ENCODE results near the gene PPP2R2D. TPM values are rescaled to one million over a fixed set of nuclear protein-coding genes. Genes with fewer than 3 reads are reported as not detected.

The PPP2R2D gene
- total RNA-seq, 4 donors from 2014 or later: 39.2 to 79.0 (median 52.9) TPM

DNA sequence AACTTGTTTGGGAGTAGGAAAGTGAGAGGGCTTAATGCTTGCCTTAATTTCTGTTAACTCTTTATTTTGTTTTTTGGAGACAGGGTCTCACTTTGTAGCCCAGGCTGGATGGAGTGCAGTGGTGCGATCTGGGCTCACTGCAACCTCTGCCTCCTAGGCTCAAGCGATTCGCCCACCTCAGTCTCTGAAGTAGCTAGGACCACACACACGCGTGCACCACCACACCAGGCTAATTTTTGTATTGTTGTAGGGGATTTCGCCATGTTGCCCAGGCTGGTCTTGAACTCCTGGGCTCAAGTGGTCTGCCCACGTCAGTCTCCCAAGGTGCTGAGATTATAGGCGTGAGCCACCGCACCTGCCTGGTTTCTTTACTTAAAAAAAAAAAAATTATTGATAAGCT is 1.9 kb downstream of the PPP2R2D start:
- H3K4me3 ChIP-seq: peak overlapping the region in 1 of 4 donors; percentile 88
- in situ Hi-C loops (cut with MboI; ENCODE audit: low pct_ligation_motif_present in 1 of 4, low pct_unique_long_range_greater_than_20kb in 1 of 4, low sequenced_read_pairs in 3 of 4): no loop called here

DNA sequence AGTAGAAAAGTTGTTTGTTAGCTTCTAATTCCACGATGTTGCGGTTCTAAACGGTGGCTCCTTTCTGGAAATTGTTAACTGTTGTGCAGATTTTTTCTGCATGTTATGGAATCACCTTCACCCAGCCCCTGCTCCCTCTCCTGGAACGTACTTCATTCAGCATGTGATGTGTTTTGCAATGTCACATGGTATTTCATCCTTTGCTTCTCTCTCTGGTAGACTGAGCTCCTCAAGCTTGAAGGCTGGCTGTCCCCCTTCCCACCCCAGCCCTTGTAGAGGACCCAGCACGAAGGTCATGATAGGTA is 4.4 kb downstream of the PPP2R2D start:
- TF ChIP-seq POLR2A (IDR thresholded peaks at IDR 0.05) (no peak), POLR2AphosphoS5 (IDR thresholded peaks at IDR 0.05) (no peak), EP300 (IDR thresholded peaks at IDR 0.05; ENCODE audit: low read depth) (no peak)
- TF ChIP-seq, protein P1, sequence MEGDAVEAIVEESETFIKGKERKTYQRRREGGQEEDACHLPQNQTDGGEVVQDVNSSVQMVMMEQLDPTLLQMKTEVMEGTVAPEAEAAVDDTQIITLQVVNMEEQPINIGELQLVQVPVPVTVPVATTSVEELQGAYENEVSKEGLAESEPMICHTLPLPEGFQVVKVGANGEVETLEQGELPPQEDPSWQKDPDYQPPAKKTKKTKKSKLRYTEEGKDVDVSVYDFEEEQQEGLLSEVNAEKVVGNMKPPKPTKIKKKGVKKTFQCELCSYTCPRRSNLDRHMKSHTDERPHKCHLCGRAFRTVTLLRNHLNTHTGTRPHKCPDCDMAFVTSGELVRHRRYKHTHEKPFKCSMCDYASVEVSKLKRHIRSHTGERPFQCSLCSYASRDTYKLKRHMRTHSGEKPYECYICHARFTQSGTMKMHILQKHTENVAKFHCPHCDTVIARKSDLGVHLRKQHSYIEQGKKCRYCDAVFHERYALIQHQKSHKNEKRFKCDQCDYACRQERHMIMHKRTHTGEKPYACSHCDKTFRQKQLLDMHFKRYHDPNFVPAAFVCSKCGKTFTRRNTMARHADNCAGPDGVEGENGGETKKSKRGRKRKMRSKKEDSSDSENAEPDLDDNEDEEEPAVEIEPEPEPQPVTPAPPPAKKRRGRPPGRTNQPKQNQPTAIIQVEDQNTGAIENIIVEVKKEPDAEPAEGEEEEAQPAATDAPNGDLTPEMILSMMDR (IDR thresholded peaks at IDR 0.05): no peak
- 76 to 88% methylated on average over 4 to 5 of the region's 5 CpGs for WGBS, 2 donors (ENCODE audit: low coverage in 1 of 2)
- no peaks in the 10 kb centered on the region for H3K9me3 ChIP-seq
- in situ Hi-C loops (cut with MboI; ENCODE audit: low pct_ligation_motif_present in 1 of 4, low pct_unique_long_range_greater_than_20kb in 1 of 4, low sequenced_read_pairs in 3 of 4): no loop called here
- DNase-seq: no peak
- H3K4me3 ChIP-seq: no peak overlapping the region
- intact Hi-C loops (cut with DNase I; ENCODE audit: low total_unique reads): no loop called here
- H3K36me3 ChIP-seq: no peaks in the 10 kb centered on the region
- H3K27ac ChIP-seq: no peak overlapping the region
- no peaks in the 10 kb centered on the region for H3K27me3 ChIP-seq
- peaks cover 18 to 75% (median 30%) of the 10 kb centered on the region in 4 donors for H3K4me1 ChIP-seq

More for the DNA sequence above, 1.9 kb downstream of the PPP2R2D start:
- no peak for DNase-seq
- Histone ChIP-seq H3K36me3 (no peaks in the 10 kb centered on the region), H3K4me1 (peaks cover 18 to 62% (median 34%) of the 10 kb centered on the region in 4 donors), H3K27ac (peak overlapping the region in 1 of 4 donors; percentile 99), H3K27me3 (peaks cover 20% of the 10 kb centered on the region), H3K9me3 (no peaks in the 10 kb centered on the region)
- TF ChIP-seq POLR2A (IDR thresholded peaks at IDR 0.05): no peak
- no peak for TF ChIP-seq EP300 (IDR thresholded peaks at IDR 0.05; ENCODE audit: low read depth)
- no peak for TF ChIP-seq POLR2AphosphoS5 (IDR thresholded peaks at IDR 0.05)
- TF ChIP-seq, protein P1 (IDR thresholded peaks at IDR 0.05): no peak
- intact Hi-C loops (cut with DNase I; ENCODE audit: low total_unique reads): no loop called here
- WGBS, 2 donors (ENCODE audit: low coverage in 1 of 2): 90 to 95% methylated on average over 3 to 9 of the region's 9 CpGs

DNA sequence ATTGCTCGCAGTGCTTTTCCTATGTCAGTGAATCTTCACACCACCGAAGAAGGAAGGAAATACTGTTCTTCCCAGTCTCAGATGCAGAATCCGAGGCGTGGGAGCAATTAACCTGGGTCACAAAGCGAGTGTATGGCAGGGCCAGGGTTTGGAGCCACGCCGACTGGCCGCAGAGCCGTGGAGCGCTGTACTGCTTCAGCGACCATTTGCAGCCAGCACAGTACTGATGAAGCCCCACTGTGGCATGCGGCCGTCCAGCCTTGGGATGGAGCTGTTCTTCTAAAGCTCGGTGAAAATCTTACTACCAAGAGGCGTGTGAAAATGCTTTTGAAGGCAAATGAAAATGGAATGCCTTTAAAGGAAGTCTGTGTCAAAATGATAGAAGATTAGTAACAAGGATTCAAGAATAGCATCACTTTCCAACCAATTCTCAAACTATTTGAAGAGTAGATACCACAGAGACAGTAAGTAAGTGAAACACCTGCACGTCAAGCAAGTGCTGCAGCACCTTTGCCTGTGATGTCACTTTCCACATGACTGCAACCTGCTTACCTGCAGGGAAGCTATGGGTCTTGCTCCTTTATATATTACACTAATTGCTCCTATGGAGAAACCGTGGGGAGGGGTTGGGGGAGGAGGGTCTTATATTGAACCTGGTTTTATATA is 4.9 kb downstream of the PPP2R2D start:
- intact Hi-C loops (cut with DNase I; ENCODE audit: low total_unique reads): no loop called here
- in situ Hi-C loops (cut with MboI; ENCODE audit: low pct_ligation_motif_present in 1 of 4, low pct_unique_long_range_greater_than_20kb in 1 of 4, low sequenced_read_pairs in 3 of 4): no loop called here
- WGBS, 2 donors (ENCODE audit: low coverage in 1 of 2): 67 to 87% methylated on average over 2 to 17 of the region's 17 CpGs
- H3K9me3 ChIP-seq: no peaks in the 10 kb centered on the region
- DNase-seq: no peak
- no peak overlapping the region for H3K4me3 ChIP-seq
- no peaks in the 10 kb centered on the region for H3K36me3 ChIP-seq
- no peak overlapping the region for H3K27ac ChIP-seq
- no peak for TF ChIP-seq EP300 (IDR thresholded peaks at IDR 0.05; ENCODE audit: low read depth)
- TF ChIP-seq POLR2AphosphoS5 (IDR thresholded peaks at IDR 0.05): no peak
- TF ChIP-seq POLR2A (IDR thresholded peaks at IDR 0.05): no peak
- TF ChIP-seq, protein P1 (IDR thresholded peaks at IDR 0.05): no peak
- no peaks in the 10 kb centered on the region for H3K27me3 ChIP-seq
- peaks cover 18 to 75% (median 29%) of the 10 kb centered on the region in 4 donors for H3K4me1 ChIP-seq

DNA sequence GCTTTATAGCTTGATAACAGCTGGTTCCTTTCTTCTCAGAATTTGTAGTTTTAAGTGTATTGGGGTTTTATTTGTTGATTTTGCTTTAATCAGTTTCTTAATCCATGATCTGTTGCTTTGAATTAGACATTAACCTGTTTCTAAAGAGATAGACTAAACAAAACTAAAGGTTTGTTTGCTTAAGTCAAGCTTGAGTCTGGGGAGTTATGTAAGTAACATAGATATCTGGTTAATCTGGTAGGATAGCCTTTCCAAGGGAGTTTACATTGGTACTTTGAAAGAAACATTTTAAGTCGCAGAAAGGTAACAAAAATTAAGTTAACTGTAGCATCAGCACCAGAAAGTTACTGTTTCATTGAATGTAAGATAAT is 5.4 kb downstream of the PPP2R2D start:
- TF ChIP-seq POLR2A (IDR thresholded peaks at IDR 0.05): no peak
- TF ChIP-seq, protein P1 (IDR thresholded peaks at IDR 0.05): no peak
- no peak for TF ChIP-seq POLR2AphosphoS5 (IDR thresholded peaks at IDR 0.05)
- no peak for TF ChIP-seq EP300 (IDR thresholded peaks at IDR 0.05; ENCODE audit: low read depth)
- no peaks in the 10 kb centered on the region for H3K9me3 ChIP-seq
- no peak for DNase-seq
- in situ Hi-C loops (cut with MboI; ENCODE audit: low pct_ligation_motif_present in 1 of 4, low pct_unique_long_range_greater_than_20kb in 1 of 4, low sequenced_read_pairs in 3 of 4) (no loop called here), intact Hi-C loops (cut with DNase I; ENCODE audit: low total_unique reads) (no loop called here)
- H3K27ac ChIP-seq: no peak overlapping the region
- 75 to 84% methylated on average over 1 of the region's 1 CpG for WGBS, 2 donors (ENCODE audit: low coverage in 1 of 2)
- H3K4me3 ChIP-seq: no peak overlapping the region
- H3K4me1 ChIP-seq: peaks cover 18 to 78% (median 29%) of the 10 kb centered on the region in 4 donors
- H3K27me3 ChIP-seq: no peaks in the 10 kb centered on the region
- H3K36me3 ChIP-seq: no peaks in the 10 kb centered on the region

All from transverse colon (tissue), 4 donors.